ENCODE data around the gene ABLIM2. TPM values are rescaled to one million over a fixed set of nuclear protein-coding genes. Genes with fewer than 3 reads are reported as not detected.

The ABLIM2 gene
- total and polyA plus RNA-seq, 2 of the 13 experiments (the other 11 are each of a cell fraction or from before 2014, with no cell fraction given), result 0.20 to 0.37 TPM

GRCh38 chr4:8050555-8051206, 107.9 kb downstream of the ABLIM2 start (continued):
- TF ChIP-seq FOXP4 (CRISPR knock-in tag; IDR thresholded peaks at IDR 0.05) (peak; percentile 76; the same call in 1 of the 2 replicates), SP5 (CRISPR knock-in tag; IDR thresholded peaks at IDR 0.05; ENCODE audit: borderline replicate concordance, low read depth) (peak; percentile 87), ARNT (IDR thresholded peaks at IDR 0.05) (no peak), CERS6 (CRISPR knock-in tag; IDR thresholded peaks at IDR 0.05) (no peak), FOXA3 (CRISPR knock-in tag; IDR thresholded peaks at IDR 0.05) (peak; percentile 82), BCL3 (CRISPR knock-in tag; IDR thresholded peaks at IDR 0.05) (peak; percentile 75; the same call in 1 of the 2 replicates), ZNF326 (CRISPR knock-in tag; IDR thresholded peaks at IDR 0.05; ENCODE audit: borderline replicate concordance) (no peak), HMGA1 (CRISPR knock-in tag; conservative IDR thresholded peaks at IDR 0.05) (no peak), PTBP1 (IDR thresholded peaks at IDR 0.05; ENCODE audit: low read depth, low read length, poor library complexity, severe bottlenecking) (no peak), MZF1 (CRISPR knock-in tag; IDR thresholded peaks at IDR 0.05; ENCODE audit: borderline replicate concordance) (no peak), DMAP1 (CRISPR knock-in tag; IDR thresholded peaks at IDR 0.05) (peak; percentile 42; the same call in 1 of the 2 replicates), PCBP1 (IDR thresholded peaks at IDR 0.05; ENCODE audit: borderline replicate concordance, low read depth, low read length) (0 out of 2 replicates have a peak, but pooled peaks have one; percentile 22), ISX (CRISPR knock-in tag; conservative IDR thresholded peaks at IDR 0.05) (no peak), ZNF329 (CRISPR knock-in tag; IDR thresholded peaks at IDR 0.05; ENCODE audit: low read depth) (no peak), TBX2 (CRISPR knock-in tag; IDR thresholded peaks at IDR 0.05; ENCODE audit: borderline replicate concordance) (peak; percentile 87; the same call in 1 of the 2 replicates), ZXDC (CRISPR knock-in tag; IDR thresholded peaks at IDR 0.05) (no peak), ZNF253 (CRISPR knock-in tag; IDR thresholded peaks at IDR 0.05; ENCODE audit: borderline replicate concordance) (no peak), WIZ (CRISPR knock-in tag; IDR thresholded peaks at IDR 0.05) (no peak), NFE2L1 (CRISPR knock-in tag; IDR thresholded peaks at IDR 0.05; ENCODE audit: borderline replicate concordance) (no peak)

Measured in HepG2 (cell line).